HepG2 (cell line): ENCODE data around the gene TMEM143. TPM values are rescaled to one million over a fixed set of nuclear protein-coding genes. Genes with fewer than 3 reads are reported as not detected.
A peak's percentile ranks its signal among the peaks of the same experiment; 100 is the strongest.

Source experiments
- ARID3A ChIP-seq: IDR thresholded peaks from 2 replicates; pipeline ENCODE4 v1.6.1; 2012; ENCODE audit warnings: low read depth, low read length, improper control_type of control experiment
- BHLHE40 ChIP-seq: IDR thresholded peaks from 2 replicates; pipeline ENCODE4 v1.6.1; 2011; ENCODE audit warnings: low read length, improper control_type of control experiment
- CREM ChIP-seq, 2 experiments: sonication (generic) in 1 of 2; formaldehyde crosslinking in 1 of 2; IDR thresholded peaks; 2 replicates each; pipeline versions ENCODE4 v1.4.0 to v1.6.1; 2016 to 2020; ENCODE audit warnings: antibody characterized with exemption in 1 of 2, mild to moderate bottlenecking in 1 of 2, missing genetic modification reagents in 1 of 2
- HBP1 ChIP-seq: IDR thresholded peaks from 2 replicates; pipeline ENCODE4 v1.6.1; 2016; ENCODE audit warnings: low read depth, control low read depth
- HNF4G ChIP-seq, 2 experiments: sonication (generic) in 1 of 2; formaldehyde crosslinking in 1 of 2; IDR thresholded peaks; 2 replicates each; pipeline versions ENCODE4 v1.4.0 to v1.6.1; 2011 to 2020; ENCODE audit warnings: borderline replicate concordance in 2 of 2, low read depth in 2 of 2, mild to moderate bottlenecking in 2 of 2, low read length in 1 of 2, missing genetic modification reagents in 1 of 2, moderate library complexity in 1 of 2
- MEIS2 ChIP-seq: sonication (generic); formaldehyde crosslinking; IDR thresholded peaks from 2 replicates; pipeline ENCODE4 v1.9.0; 2021; ENCODE audit warnings: mild to moderate bottlenecking, missing genetic modification reagents
- MXI1 ChIP-seq: IDR thresholded peaks from 3 replicates; pipeline ENCODE4 v1.6.1; 2012; ENCODE audit warnings: low read depth, low read length, inconsistent platforms, borderline replicate concordance
- NFKB2 ChIP-seq: sonication (generic); formaldehyde crosslinking; IDR thresholded peaks from 2 replicates; pipeline ENCODE4 v1.4.0; 2020; ENCODE audit warnings: missing genetic modification reagents, borderline replicate concordance
- NFYB ChIP-seq: sonication (generic); formaldehyde crosslinking; IDR thresholded peaks from 2 replicates; pipeline ENCODE4 v1.4.0; 2020; ENCODE audit warnings: missing genetic modification reagents
- SETDB1 ChIP-seq: sonication (generic); formaldehyde crosslinking; IDR thresholded peaks from 2 replicates; pipeline ENCODE4 v1.5.1; 2020; ENCODE audit warnings: missing genetic modification reagents, mild to moderate bottlenecking, borderline replicate concordance
- SIX4 ChIP-seq: sonication (generic); formaldehyde crosslinking; IDR thresholded peaks from 2 replicates; pipeline ENCODE4 v1.4.0; 2020; ENCODE audit warnings: missing genetic modification reagents
- SP4 ChIP-seq: sonication (generic); formaldehyde crosslinking; IDR thresholded peaks from 2 replicates; pipeline ENCODE4 v1.8.1; 2023; ENCODE audit warnings: mild to moderate bottlenecking, missing genetic modification reagents
- WIZ ChIP-seq: sonication (generic); formaldehyde crosslinking; IDR thresholded peaks from 2 replicates; pipeline ENCODE4 v1.5.1; 2020; ENCODE audit warnings: mild to moderate bottlenecking, missing genetic modification reagents
- YEATS2 ChIP-seq: sonication (generic); formaldehyde crosslinking; IDR thresholded peaks from 2 replicates; pipeline ENCODE4 v1.4.0; 2020; ENCODE audit warnings: missing genetic modification reagents, borderline replicate concordance
- ZFP37 ChIP-seq: sonication (generic); formaldehyde crosslinking; IDR thresholded peaks from 2 replicates; pipeline ENCODE4 v1.4.0; 2020; ENCODE audit warnings: missing genetic modification reagents, borderline replicate concordance
- ZNF337 ChIP-seq: sonication (generic); formaldehyde crosslinking; IDR thresholded peaks from 2 replicates; pipeline ENCODE4 v1.5.1; 2020; ENCODE audit warnings: missing genetic modification reagents, low read depth, mild to moderate bottlenecking, borderline replicate concordance
- ZNF446 ChIP-seq: sonication (generic); formaldehyde crosslinking; IDR thresholded peaks from 2 replicates; pipeline ENCODE4 v1.5.0; 2020; ENCODE audit warnings: mild to moderate bottlenecking, missing genetic modification reagents
- ZNF557 ChIP-seq: sonication (generic); formaldehyde crosslinking; IDR thresholded peaks from 2 replicates; pipeline ENCODE4 v1.4.0; 2020; ENCODE audit warnings: missing genetic modification reagents
- ZNF598 ChIP-seq: sonication (generic); formaldehyde crosslinking; IDR thresholded peaks from 2 replicates; pipeline ENCODE4 v1.5.1; 2020; ENCODE audit warnings: mild to moderate bottlenecking, missing genetic modification reagents, borderline replicate concordance
- ZNF605 ChIP-seq: sonication (generic); formaldehyde crosslinking; IDR thresholded peaks from 2 replicates; pipeline ENCODE4 v1.8.0; 2022; ENCODE audit warnings: mild to moderate bottlenecking, missing genetic modification reagents
- ZNF678 ChIP-seq: sonication (generic); formaldehyde crosslinking; IDR thresholded peaks from 2 replicates; pipeline ENCODE4 v1.4.0; 2020; ENCODE audit warnings: mild to moderate bottlenecking, missing genetic modification reagents
- ZNF83 ChIP-seq: sonication (generic); formaldehyde crosslinking; IDR thresholded peaks from 2 replicates; pipeline ENCODE4 v1.4.0; 2020; ENCODE audit warnings: missing genetic modification reagents, mild to moderate bottlenecking, borderline replicate concordance
- polyA plus RNA-seq, 8 experiments: library from polyadenylated mRNA; depleted of rRNA in 3 of 8; stranded (reverse) in 7 of 8; unstranded in 1 of 8; fragments of >200 nt; fragmentation: Illumina TruSeq in 4 of 8; extraction: Trizol in 4 of 8; gene quantifications; 2 replicates each; pipeline versions ENCODE4 v1.2.1 to v1.2.3, GENCODE V29; 2011 to 2016; ENCODE audit warnings: low read depth in 4 of 8, missing spikeins in 1 of 8, mixed read lengths in 1 of 8; ENCODE audit not compliant: insufficient read depth in 1 of 8
- total RNA-seq, 5 experiments: library from RNA; depleted of rRNA; stranded (reverse); fragments of >200 nt; fragmentation: Illumina TruSeq; extraction: Trizol; gene quantifications; 2 replicates each; pipeline ENCODE4 v1.2.3, GENCODE V29; 2016; ENCODE audit warnings: low read depth in 1 of 5
- TF ChIP-seq, protein P1 (sequence below): sonication (generic); formaldehyde crosslinking; IDR thresholded peaks from 2 replicates; pipeline ENCODE4 v1.8.1; 2023; ENCODE audit warnings: mild to moderate bottlenecking, missing genetic modification reagents, borderline replicate concordance
- TF ChIP-seq, protein P2 (sequence below): sonication (generic); formaldehyde crosslinking; IDR thresholded peaks from 2 replicates; pipeline ENCODE4 v1.9.0; 2021; ENCODE audit warnings: missing genetic modification reagents, mild to moderate bottlenecking, borderline replicate concordance
- TF ChIP-seq, protein P3 (sequence below): sonication (generic); formaldehyde crosslinking; IDR thresholded peaks from 2 replicates; pipeline ENCODE4 v1.8.1; 2023; ENCODE audit warnings: mild to moderate bottlenecking, missing genetic modification reagents

TMEM143 gene
- total and polyA plus RNA-seq, 2 of the 13 experiments (the other 11 are each of a cell fraction or from before 2014, with no cell fraction given): 7.7 to 11.3 TPM

GRCh38 chr19:48363500-48363809 is 285 bp downstream of the TMEM143 start (continued):
- TF ChIP-seq ZNF598 (0 out of 2 replicates have a peak, but pooled peaks have one; percentile 56), ZNF446 (no peak), WIZ (CRISPR knock-in tag) (0 out of 2 replicates have a peak, but pooled peaks have one; percentile 42), NFYB (CRISPR knock-in tag) (no peak), SETDB1 (CRISPR knock-in tag) (no peak), NFKB2 (CRISPR knock-in tag) (no peak), CREM (IDR thresholded peaks at IDR 0.05) (no peak), CREM (CRISPR knock-in tag; IDR thresholded peaks at IDR 0.05) (no peak), YEATS2 (CRISPR knock-in tag) (no peak), MXI1 (no peak), ZNF605 (CRISPR knock-in tag) (peak; percentile 41; the same call in 1 of the 2 replicates), ZNF83 (CRISPR knock-in tag) (no peak), SP4 (no peak), ZFP37 (CRISPR knock-in tag) (no peak), ZNF337 (CRISPR knock-in tag) (no peak), ZNF557 (CRISPR knock-in tag) (peak; percentile 92), ZNF678 (CRISPR knock-in tag) (0 out of 2 replicates have a peak, but pooled peaks have one; percentile 5), MEIS2 (peak; percentile 44; the same call in 1 of the 2 replicates), BHLHE40 (no peak), SIX4 (CRISPR knock-in tag) (peak; percentile 33; the same call in 1 of the 2 replicates), HNF4G (IDR thresholded peaks at IDR 0.05; ENCODE audit: borderline replicate concordance, low read depth, low read length) (peak; percentile 48), HNF4G (CRISPR knock-in tag; IDR thresholded peaks at IDR 0.05; ENCODE audit: borderline replicate concordance, low read depth) (no peak; the same call in 1 of the 2 replicates), HBP1 (CRISPR knock-in tag) (no peak), ARID3A (no peak)
- TF ChIP-seq, protein P1, sequence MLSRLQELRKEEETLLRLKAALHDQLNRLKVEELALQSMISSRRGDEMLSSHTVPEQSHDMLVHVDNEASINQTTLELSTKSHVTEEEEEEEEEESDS (CRISPR knock-in tag): no peak
- TF ChIP-seq, protein P2, sequence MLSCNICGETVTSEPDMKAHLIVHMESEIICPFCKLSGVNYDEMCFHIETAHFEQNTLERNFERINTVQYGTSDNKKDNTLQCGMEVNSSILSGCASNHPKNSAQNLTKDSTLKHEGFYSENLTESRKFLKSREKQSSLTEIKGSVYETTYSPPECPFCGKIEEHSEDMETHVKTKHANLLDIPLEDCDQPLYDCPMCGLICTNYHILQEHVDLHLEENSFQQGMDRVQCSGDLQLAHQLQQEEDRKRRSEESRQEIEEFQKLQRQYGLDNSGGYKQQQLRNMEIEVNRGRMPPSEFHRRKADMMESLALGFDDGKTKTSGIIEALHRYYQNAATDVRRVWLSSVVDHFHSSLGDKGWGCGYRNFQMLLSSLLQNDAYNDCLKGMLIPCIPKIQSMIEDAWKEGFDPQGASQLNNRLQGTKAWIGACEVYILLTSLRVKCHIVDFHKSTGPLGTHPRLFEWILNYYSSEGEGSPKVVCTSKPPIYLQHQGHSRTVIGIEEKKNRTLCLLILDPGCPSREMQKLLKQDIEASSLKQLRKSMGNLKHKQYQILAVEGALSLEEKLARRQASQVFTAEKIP (CRISPR knock-in tag): no peak
- TF ChIP-seq, protein P3, sequence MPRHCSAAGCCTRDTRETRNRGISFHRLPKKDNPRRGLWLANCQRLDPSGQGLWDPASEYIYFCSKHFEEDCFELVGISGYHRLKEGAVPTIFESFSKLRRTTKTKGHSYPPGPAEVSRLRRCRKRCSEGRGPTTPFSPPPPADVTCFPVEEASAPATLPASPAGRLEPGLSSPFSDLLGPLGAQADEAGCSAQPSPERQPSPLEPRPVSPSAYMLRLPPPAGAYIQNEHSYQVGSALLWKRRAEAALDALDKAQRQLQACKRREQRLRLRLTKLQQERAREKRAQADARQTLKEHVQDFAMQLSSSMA (CRISPR knock-in tag): no peak
